ENCODE measurements around the gene B3GALT4.
A peak's percentile ranks its signal among the peaks of the same experiment; 100 is the strongest.
"Not testable (repeated sequence)": the region's sequence is repeated elsewhere in the genome, so short reads cannot be mapped to it uniquely, and the experiment has no call there.

The B3GALT4 gene, protein sequence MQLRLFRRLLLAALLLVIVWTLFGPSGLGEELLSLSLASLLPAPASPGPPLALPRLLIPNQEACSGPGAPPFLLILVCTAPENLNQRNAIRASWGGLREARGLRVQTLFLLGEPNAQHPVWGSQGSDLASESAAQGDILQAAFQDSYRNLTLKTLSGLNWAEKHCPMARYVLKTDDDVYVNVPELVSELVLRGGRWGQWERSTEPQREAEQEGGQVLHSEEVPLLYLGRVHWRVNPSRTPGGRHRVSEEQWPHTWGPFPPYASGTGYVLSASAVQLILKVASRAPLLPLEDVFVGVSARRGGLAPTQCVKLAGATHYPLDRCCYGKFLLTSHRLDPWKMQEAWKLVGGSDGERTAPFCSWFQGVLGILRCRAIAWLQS

GRCh38 chr6:33276864-33277662, at the start of gene B3GALT4:
TSS of gene B3GALT4 (plus strand) at chr6:33277123. CDS start at chr6:33277420, 297 bp downstream.
- peak; percentile 67 for DNase-seq (ENCODE audit: low spot score)

DNA sequence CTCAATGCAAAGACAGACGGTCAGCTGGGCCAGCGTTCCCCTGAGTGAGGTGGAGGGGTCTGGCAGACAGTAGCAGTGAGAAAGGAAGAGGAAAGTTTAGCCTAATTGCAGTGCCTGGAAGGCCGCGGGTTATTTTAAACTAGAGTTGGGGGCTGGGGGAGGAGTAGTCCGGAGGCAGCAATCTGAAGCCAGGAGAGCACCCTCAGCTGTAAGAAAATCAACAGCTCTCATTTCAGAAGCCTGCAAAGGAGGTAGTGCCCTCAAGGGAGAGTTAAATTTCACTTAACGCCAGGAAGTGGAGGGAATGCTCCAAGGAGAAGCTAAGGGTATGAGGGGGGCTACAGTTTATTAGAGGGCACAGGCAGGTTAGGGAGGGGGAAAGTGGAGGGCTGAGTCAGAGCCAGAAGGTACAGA, 41.7 kb upstream of the B3GALT4 start:
- DNase-seq (ENCODE audit: low spot score): no peak

DNA sequence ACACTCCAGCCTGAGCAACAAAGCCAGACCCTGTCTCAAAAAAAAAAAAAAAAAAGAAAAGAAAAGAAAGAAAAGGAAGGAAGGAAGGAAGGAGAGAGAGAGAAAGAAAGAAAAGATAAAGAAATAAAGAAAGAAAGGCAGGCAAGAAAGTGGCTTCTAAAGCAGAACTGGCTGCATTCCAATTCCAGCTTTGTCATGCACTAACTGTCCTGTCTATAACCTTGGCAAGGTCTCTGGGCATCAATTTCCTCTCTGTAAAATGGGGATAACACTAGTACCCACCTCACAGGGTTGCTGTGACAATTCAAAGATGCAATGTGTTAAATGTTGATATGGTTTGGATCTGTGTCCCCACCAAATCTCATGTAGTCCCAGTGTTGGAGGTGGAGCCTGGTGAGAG, 40.6 kb upstream of the B3GALT4 start:
- no peak for DNase-seq (ENCODE audit: low spot score)

- DNase-seq (ENCODE audit: low spot score): no peak
These were observed 40.1 kb upstream of the B3GALT4 start for GRCh38 chr6:33236852-33237251.

DNA sequence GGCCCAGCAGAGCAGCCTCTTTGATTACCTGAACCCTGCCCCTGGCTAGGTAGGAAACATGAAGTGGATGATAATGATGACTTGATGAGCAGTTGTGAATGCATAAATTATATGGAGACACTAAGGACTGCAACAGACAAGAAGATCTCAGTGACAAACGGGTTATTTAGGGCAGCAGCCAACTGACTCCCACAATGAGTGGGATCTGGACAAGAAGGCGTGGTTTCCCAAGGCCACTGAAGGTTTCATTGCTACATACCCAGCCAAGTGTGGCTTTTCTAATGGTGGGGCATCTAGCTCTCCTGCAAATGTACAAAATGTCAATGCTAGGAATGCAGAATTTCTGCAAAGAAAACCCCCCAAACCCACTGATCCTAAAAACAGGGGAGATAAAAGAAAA, 39.2 kb upstream of the B3GALT4 start:
- no peak for DNase-seq (ENCODE audit: low spot score)

DNA sequence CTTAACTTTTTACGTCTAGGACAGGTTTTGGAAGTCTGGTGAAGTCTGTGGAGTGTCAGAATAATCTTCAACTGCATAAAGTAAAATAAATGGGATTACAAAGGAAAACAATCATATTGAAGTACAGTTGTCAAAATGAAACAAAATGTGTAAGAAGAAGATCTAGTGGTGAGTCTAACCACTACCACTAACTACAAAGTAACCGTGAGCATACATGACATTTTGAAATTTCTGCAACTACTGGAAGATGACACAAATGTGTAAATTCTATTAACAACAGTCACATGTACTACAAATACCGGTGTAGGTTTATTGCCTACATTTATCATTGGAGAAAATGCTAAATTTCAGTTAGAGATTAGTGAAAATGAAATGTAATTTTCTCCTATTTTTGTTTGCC, 35.0 kb upstream of the B3GALT4 start:
- DNase-seq (ENCODE audit: low spot score): no peak

DNA sequence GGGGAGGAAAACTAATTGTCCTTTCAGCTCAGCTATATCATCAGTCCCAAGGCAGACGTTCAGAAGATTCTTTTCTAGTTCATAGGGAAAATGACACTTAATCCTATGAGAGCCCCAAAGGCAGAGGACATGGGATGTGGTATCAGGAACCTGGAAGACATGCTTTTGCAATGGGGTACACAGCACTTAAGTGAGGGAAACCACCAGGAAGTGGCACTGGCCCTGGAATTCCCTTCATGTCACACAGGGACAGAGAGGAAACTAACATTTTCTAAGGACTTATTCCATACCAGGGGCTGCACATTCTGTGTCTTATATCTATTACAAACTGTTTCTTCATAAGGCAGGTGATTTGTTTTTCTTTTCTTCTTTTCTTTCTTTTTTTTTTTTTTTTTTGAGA, 33.4 kb upstream of the B3GALT4 start:
- DNase-seq (ENCODE audit: low spot score): no peak

GRCh38 chr6:33247977-33248642, 28.8 kb upstream of the B3GALT4 start:
- peak; percentile 89 for DNase-seq (ENCODE audit: low spot score)

DNA sequence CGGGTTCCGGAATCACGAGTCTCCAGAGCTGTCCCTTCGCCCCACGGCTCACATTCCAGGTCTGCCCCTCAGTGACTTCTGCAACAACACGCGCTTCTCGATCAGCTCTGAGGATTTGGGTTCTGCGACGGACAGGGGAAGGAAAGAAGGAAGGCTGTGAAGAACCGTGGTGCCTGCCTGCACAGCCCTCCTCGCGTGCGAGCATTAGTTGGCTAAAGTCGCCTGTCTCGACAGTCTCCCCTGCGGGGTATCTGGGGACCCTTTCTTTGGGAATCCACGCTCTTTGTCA, 28.3 kb upstream of the B3GALT4 start:
- no peak for DNase-seq (ENCODE audit: low spot score)

- DNase-seq (ENCODE audit: low spot score): peak; percentile 97
These were observed 27.8 kb upstream of the B3GALT4 start for GRCh38 chr6:33248932-33249731.

DNA sequence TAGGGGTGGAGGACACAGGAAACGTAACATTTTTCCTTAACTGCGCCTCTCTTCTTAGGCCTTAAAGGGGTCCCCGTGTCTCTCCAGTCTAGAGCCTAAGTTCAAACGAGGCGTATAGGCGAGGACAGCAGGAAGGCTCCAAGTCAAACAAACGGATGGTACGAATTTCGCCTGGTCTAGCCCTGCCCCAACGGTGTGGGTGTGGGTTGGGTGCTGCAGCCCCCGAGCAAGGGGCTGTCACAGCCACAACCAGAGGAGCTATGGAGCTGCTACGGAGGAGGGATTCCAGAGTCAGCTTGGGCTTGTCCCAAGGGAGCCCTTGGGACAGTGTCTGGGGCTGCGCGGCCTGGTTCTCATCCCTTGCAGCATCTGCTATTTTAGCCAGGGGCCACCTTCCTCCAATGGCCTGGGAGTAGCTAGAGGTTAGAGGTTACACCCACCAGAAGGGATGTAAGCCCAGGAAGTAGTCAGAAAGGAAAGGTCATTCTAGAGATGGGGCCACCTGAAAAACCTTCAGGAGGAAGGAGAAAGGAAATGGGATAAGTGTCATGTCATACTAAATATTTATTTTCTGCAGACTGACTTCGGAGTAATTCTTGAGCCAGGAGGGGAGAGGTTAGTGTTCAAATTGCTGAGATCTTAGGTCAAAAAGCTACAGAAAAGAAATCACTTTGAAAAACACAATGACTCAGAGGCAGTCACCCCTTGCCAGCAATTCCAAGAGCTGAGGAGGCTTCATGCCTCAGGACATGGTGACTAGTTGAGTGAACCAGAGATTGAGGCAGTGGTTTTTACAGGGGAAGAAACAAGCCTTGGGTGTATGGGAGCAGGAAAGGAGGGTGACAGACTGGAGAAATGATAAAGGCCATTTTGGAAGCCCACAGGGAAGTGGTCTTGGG, 26.9 kb upstream of the B3GALT4 start:
- DNase-seq (ENCODE audit: low spot score): no peak

DNA sequence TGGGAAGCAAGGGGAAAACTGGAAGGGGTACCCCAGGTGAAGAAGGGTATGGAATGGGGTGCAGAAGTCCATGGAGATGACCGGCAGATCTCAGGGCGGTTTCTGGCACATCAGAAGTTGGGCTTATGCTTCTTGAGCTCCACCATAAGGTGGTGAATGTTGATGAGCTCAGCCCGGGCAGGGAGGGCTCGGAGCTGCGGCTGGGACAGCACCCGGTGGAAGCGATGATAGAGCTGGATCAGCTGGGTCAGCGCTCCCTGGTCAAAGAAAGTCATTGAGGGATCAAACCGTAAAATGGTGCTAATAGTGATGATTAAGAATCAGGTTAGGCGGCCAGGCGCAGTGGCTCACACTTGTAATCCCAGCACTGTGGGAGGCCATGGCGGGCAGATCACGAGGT, 26.2 kb upstream of the B3GALT4 start:
- no peak for DNase-seq (ENCODE audit: low spot score)

GRCh38 chr6:33251395-33252012, 25.4 kb upstream of the B3GALT4 start:
- no peak for DNase-seq (ENCODE audit: low spot score)

GRCh38 chr6:33252759-33253158, 24.2 kb upstream of the B3GALT4 start:
- DNase-seq (ENCODE audit: low spot score): no peak

DNA sequence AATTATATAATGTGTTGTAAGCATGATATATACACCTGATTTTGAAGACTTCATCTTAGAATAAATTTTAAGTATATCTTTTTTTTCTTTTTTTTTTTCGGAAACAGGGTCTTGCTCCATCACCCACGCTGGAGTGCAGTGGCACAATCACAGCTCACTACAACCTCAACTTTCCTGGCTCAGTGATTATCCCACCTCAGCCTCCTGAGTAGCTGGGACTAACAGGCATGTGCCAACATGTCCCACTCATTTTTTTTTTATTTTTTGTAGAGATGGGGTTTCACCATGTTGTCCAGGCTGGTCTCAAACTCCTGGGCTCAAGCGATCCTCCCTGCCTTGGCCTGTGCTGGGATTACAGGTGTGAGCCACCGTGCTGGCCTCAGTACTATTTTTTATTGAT, 22.3 kb upstream of the B3GALT4 start:
- DNase-seq (ENCODE audit: low spot score): no peak

DNA sequence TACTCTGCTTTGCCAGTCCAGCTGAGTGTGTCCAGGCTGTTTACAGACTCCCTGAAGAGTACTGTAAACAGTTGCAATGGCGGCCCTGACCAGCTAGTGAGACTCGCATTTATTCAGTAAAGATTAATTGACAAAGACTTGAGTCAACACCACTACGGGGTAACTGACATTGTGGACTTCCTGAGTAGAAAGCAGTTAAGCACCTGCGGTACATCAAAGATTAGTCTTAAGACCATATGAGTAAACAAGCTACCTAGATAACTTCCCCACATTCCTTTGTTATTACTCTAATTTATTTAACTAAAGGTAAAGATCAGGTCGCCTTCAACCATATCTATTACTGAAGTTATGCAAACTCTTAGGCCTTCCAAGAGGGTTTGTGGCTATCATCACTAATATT, 17.9 kb upstream of the B3GALT4 start:
- DNase-seq (ENCODE audit: low spot score): no peak

DNA sequence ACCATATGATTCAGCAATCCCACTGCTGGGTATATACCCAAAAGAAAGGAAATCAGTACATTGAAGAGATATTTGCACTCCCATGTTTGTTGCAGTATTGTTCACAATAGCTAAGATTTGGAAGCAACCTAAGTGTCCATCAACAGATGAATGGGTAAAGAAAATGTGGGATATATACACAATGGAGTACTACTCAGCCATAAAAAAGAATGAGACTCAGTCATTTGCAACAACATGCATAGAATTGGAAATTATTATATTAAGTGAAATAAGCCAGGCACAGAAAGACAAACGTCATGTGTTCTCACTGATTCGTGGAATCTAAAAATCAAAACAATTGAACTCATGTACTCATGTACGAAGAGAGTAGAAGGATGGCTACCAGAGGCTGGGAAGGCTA, 14.4 kb upstream of the B3GALT4 start:
- not testable (repeated sequence) for DNase-seq (ENCODE audit: low spot score)

DNA sequence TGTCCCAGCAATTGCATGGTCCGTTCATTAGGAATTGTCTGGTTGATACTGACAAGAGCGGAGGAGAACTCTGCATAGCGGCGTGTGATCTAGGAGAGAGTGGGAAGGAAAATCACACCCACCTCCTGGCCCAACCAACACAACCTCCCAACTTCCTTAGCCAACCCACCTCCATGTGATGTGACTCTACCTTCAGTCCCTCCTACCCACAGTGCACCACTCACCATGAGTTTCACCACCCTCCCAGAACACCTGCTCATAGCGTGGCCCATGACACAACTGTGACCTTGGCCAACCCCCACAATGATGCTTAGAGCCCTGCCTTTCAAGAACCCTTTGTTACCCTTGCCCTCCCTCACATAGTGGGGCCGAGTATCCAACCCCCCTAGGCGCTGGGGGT, 12.9 kb upstream of the B3GALT4 start:
- DNase-seq (ENCODE audit: low spot score): no peak

DNA sequence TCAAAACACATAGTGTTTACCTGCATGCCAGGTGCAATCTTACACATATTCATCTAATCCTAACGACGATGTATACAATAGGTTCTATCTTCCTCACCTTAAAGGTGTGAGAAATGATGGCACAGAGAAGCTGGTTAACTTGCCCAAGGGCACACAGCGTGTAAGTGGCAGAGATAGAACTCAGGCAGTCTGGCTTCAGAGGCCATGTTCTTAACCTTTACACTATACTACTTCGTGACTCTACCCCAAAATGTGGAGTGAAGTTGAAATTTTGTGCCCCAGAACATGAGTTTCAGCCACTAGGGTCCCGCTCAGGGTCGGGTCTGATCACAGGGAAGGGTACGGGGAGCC, 5.8 kb upstream of the B3GALT4 start:
- DNase-seq (ENCODE audit: low spot score): no peak

DNA sequence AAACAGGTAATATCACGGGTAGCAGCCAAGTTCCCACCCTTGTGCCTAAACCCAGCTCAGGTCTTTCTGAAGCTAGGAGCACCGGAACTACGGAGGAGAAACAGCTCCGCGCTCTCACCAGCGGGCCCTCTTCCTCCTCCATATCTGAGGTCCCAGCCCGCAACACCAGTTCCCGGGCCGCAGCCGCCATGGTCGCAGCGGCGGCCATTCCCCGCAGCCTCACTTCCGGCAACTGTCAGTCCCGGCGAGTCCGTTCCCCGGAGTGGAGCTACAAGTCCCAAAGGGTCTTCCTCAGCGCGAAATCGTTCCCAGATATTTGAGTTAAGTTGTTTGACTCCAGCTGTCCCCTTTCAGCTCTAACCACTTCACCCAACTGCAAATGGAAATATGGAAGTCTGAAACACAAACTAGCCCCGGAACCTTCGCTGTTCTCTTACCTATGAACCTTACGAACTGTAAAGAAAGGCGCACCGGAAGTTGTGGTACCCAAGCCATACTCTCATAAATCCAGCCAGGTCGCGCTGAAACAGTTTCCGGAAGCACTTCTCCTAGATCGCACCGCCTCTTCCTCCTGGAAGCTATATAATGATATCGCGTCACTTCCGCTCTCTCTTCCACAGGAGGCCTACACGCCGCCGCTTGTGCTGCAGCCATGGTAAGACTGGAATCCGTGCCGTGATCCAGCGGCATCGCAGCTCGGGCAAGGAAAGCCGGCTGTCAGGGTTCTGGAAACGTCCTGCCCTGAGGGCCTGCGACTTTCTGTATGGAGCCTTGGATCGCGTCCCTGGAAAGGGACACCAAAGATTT, 5.3 kb upstream of the B3GALT4 start, which contains the start of the genes RPS18 and VPS52:
Gene RPS18 (plus strand): TSS at position 608 of the 807 bp plus-strand sequence. CDS start 45 bp downstream, at position 653.
Gene VPS52 (minus strand): TSS at position 409 of the 807 bp plus-strand sequence. CDS start 201 bp downstream, at position 208.
- DNase-seq (ENCODE audit: low spot score): peak; percentile 96
